HK-2 (cell line): ENCODE results near the gene SCTR.

Source experiments
- DNase-seq: peaks from one replicate; pipeline ENCODE4 v3.0.0-alpha.2; 2018; ENCODE audit not compliant: unreplicated experiment

The SCTR gene

DNA sequence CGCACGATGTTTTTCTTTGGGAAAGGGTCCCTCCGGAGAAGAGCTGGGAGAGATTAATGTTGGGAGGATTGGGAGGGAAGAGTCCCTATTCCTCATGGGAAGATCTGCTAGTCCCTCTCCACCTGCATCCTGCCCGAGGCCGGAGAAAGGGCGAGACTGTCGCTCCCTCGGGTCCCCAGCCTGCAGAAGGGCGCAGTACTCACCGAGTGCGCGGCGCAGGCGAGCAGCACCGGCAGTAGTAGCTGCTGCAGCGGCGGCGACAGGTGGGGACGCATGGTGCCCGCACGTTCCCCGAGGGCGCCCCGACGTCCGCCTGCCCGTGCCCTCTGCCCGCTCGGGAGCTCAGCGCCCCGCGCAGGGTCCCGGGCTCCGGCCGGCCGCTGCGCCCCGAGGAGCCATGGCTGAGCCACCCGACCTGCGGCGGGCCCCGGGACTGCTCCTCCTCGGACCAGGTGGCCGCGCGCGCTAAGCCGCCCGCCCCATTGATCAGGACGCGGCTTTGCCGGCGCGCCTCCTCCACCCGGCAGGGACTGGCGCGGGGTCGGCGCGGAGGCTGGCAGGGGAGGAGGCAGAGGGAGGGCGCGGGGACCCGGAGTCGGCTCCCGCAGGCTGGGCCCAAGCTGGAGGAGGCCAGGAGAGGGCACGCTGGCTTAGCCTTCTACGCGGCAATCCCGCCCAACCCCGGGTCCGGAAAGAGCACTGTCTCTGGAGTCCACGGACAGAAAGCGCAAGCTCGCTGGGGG, at the start of gene SCTR:
TSS of gene SCTR (minus strand) at position 532 of the 743 bp plus-strand sequence. CDS start at position 275, 257 bp downstream.
- DNase-seq, result no peak

DNA sequence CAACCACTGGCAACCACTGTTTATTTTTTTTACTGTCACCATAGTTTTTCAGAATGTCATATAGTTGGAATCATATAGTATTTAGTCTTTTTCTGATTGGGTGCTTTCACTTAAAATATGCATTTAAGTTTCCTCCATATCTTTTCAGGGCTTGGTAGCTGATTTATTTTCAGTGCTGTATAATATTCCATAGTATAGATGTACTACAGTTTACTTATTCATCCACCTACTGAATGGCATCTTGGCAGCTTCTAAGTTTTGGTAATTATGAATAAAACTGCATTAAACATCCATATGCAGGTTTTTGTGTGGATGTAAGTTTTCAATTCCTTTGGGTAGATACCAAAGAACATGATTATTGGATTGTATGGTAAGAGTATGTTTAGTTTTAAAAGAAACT, 43.0 kb upstream of the SCTR start:
- DNase-seq, result no peak

DNA sequence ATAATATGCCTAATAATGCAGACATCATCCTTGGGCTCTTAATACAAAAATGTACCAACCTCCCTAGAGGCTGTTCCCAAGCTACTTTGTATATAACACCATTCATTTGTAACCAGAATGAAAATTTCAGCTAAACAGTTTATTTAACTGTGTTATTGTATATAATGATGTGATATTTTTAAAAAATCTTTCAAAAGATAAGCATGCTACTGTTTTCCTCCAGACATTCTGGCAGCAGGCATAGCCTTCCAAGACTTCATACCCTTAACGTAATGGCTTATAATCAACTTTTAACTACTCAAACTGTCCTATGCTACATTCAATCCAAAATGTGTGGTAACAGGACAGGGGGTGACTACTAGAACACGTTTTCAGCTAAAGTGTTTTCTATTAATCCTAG, 41.2 kb upstream of the SCTR start:
- DNase-seq, result no peak

DNA sequence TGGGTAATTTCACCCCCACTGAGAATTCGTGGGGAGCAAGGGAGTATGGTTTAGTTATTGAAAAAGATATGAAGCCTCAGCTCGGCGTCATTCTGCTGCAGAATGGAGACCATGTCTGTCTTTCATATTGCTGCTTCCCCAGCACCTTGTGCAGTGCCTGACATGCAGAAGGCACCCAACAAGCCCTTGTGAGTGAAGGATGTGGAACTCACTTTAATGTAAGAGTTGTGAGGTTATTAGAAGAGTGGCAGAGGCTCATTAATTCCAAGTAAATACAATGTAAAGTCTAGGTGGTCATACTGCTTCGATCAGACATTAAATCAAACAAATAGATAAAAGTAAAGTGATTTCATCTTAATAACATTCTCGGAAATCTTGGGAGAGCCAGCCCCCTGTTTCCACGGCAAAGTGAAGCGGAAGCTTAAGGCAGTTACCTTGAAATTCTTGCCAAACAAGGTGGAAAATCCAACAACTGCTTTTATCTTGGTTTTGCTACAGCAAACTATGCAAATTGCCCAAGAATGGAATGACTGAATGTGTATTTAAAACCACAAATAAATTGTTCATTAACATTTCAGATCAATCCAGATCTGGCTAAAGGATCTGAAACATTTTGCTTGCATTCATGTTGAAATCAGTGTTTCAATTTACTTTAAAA, 29.5 kb upstream of the SCTR start:
- DNase-seq, result no peak

DNA sequence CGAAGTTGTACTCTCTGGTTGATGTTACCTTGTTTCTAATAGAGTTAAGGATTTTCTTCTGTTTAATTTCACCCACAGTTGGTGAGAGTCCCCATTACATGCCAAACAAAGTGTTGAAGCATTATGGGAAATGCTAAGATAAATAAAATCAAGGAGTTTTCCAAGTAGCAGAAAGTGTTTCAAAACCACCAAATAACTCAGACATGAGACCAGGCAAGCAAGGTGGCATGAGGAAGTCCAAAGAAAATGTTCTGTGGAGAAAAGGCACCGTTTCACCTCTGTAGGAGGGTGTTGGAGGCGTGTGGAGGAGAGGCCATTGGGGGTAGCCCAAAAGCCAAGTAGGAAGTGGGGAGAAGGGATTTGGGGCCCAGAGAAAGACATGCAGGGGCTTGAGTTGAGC, 28.6 kb upstream of the SCTR start:
- DNase-seq, result no peak

DNA sequence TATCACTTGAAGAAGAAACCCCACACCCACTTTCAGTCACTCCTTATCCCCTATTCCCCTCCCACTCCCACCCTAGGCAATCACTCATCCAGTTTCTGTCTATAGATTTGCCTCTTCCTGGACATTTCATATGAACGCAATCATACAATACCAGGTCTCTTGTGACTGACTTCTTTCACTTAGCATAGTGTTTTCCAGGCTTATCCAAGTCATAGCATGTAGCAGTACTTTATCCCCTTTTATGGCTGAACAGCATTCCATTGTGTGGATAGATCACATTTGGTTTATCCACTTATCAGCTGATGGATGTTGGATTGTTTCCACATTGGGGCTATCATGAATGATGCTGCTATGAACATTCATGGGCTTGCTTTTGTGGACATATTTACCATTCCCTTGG, 26.6 kb upstream of the SCTR start:
- no peak for DNase-seq

DNA sequence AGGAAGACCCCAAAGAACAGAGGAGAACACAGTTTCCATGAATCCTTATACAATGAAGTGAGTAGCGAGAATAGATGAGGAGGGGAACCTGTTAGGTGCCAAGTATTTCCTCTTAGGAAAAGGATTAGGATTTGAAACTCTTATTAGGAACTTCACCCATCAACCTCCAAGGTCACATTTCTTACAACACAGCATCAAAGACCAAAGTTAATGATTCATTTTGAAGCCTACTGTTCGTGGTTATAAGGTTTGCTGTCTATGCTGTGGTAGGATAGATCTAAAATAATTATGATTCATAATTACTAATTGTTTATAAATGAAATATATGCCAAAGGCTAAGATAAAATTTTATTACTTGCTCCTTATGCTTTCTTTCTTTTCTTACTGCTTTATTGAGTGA, 26.1 kb upstream of the SCTR start:
- DNase-seq, result no peak

DNA sequence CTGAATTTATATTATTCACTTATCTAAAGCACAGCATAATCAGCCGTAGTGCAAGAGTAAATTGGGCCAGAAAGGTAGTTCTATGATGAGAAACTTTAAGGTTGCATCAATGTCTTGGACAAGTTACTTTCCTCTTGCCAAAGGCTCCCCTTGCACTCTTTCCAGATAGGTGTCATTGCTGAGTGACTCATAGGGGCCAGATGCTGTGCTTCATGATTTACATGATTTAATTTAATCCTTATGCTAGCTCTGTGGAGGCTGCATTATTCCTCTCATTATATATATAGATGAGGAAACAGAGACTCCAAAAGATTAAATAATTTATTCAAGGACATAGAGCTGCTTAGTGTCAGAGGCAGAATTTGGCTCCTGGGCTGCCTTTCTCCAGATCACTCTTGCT, 25.0 kb upstream of the SCTR start:
- no peak for DNase-seq

DNA sequence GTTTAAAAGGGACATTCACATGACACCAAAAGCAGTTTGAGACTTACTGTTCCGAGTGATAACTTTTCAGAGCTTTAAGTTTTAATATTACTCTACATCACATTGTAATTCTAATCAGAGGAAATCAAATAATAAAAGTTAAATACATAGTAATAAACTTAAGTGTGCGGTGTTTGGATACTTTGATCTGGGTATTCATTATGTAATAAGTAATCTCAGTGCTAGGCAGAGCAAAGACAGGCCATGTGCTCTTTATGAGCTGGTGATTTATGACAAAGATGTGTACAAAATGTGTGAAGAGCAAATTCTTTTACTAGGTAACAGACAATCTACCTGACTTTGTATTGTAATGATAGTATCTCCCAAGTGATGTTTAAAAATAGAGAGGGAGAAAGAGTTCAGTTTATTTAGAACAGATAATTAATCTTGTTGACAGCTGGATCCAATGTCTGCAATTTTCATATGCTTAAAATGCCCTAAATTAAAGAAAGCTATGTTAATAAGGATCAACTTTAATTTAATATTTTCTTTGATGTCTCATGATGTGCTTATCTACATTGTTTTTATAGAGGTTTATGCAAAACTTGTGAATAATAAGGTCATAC, 24.3 kb upstream of the SCTR start:
- no peak for DNase-seq

DNA sequence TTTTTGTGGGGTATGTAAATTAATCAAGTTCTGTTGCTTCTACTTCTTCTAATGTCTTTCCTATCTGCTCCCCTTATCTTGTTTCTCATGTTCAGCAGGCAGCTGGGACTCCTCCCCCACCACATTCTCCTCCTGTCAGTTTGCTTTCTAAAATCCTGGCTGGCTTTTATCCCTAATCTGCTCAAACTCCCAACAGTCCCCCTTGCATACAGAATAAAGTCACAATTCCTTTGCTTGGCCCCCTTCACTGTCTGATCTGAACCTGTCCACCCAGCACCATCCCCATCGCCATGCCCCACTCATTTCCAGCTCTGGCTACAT, 22.1 kb upstream of the SCTR start:
- no peak for DNase-seq

DNA sequence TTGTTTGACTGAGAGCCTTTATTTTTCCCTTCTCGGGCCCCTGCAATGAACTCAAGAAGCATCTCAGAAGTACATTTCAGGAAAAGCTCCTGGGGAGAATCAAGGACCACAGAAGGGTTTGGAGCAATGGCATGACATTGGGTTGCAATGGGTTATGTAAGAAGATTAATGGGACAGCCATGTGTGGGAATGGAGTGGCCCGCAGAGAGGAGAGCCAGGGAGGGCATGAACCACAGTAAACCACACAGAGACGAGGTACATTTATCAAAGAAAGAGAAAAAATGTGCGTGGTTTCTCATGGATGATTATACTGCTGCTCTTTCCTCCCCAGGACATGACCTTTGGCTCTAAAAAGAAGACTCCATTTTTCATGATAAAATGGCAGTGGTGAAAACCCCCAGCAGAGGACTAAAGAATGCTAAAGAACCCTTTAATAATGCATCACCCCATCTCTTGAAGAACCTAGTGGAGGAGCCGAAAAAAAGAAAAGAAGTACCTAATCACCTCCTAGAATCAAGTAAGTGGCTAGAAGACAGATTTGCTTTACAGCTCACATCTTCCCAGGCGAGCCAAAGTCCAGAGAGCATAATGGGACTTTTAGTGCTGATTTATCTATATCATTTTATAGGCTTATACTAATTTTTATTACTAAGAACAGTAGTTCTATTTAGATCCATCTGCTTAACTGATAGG, 21.6 kb upstream of the SCTR start:
- peak; percentile 20 for DNase-seq

DNA sequence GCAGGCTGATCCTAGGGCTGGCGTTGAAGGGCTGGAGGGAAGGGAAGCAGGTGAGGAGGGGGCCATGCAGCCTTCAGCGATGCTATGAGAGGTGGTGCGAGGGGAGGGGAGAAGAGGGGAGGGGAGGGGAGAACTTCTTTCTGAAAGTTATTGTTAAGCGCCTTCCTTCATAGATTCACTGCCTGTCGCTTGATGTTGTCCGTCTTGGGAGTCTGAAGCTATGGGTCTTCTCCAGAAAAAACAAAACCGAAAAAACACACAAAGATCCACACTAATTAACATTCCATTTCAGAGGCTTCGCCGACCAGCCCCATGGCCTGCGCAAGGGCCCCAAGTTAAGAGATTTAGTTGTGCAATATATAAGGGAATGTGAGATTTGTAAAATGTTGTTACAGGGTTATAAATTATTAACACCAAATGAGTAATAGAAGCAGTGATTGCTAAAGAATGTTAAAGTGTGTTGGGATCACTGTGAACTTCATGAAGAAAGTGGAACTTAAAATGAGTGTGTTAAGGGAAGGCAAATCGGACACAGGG, 20.7 kb upstream of the SCTR start:
- peak; percentile 39 for DNase-seq

DNA sequence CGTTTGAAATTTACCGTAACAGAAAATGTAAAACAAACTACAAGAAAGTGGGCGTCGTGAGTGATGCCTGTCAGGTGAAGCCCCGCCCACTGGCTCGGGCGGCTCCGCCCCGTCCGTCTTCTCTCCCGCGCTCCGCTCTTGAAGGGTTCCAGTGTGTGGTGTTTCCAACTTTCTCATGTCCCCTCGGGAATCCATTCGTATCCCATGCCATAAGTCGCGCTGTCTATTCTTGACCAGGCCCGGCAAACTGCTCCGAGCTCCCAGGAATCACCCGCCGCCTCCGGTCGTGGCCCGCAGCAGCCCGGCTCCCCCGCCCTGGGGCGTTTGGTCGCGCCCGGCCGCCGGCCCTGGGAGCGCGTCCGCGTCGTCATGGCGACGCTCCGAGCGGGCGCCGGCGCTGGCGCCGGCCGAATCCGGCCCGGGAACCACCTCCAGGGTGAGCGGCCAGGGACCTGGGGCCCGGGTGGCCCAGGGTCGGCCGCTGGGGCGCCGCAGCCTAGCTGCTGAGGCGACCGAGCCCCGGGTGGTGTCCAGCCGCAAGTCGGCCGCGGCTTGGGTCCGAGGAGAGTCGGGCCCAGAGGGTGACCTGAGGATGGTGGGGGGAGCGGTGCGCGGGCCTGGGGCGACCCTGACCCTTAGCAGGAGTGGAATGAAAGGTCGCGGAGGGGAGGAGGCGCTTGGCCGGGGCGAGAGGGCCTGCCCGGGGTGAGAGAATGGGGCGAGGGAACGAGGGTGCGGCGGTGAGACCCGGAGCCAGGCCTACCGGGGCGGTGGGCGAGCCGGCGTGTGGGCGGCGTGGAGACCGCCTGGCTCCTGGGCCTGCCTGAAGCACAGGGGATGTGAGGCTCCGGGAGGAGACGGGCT, 20.0 kb upstream of the SCTR start, which contains the start of gene CFAP221:
TSS of gene CFAP221 (plus strand) at position 375 of the 864 bp plus-strand sequence. CDS start 1,683 bp downstream, outside the sequence.
- DNase-seq, result peak; percentile 81

DNA sequence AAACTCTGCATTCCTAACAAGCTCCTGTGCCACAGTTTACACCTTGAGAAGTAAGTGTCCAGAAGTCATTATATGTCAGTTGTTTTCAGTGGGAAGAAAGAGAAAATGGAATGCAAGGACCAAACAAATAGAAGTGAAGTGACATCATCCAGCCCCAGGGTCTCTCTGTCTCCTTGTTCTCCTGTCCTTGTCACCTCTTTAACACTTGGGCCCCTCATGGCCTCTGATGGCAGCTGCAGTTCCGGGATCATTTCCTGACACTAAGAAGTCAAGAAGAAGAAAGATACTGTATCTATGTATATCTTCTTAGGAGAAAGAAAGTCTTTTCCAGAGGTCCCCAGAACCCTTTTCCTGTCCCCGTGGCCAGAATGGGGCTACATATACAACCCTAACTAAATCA, 17.2 kb upstream of the SCTR start:
- DNase-seq, result no peak

DNA sequence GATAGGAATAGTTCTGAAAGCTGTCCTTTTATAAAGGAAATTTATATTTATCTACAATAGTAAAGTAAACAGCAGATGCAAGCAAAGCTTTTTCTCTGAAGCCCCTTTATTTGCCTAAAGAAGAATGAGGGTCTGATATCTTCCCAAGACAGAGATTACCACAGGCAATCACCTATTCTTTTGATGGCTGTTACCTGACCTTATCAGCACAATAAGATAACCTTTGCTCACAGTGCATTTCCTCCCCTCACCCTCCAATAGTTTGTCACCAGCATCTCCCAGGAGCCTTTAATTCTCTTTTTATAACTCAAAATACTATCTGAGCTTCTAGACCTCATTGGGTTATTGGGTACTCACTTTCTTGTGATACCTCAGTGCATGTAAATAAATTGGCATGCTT, 13.5 kb upstream of the SCTR start:
- DNase-seq, result no peak

DNA sequence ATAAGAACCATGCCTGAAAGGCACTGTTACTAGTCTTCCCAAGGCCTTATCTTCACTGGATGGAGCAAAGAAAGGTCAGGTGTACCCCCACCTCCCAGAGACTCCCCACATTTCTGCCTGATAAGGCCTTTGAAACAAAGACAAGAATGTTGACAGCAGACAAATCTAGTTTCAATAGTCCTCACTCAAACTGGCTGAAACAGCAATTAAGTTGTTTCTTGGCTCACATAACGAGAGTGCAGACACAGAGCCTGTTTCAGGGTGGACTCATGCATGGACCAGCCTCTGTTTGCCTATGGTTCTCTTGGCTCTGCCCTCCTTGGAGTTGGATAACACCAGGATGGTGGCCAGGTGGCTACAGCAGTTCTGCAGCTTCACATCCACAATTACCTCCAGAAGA, 12.4 kb upstream of the SCTR start:
- no peak for DNase-seq

DNA sequence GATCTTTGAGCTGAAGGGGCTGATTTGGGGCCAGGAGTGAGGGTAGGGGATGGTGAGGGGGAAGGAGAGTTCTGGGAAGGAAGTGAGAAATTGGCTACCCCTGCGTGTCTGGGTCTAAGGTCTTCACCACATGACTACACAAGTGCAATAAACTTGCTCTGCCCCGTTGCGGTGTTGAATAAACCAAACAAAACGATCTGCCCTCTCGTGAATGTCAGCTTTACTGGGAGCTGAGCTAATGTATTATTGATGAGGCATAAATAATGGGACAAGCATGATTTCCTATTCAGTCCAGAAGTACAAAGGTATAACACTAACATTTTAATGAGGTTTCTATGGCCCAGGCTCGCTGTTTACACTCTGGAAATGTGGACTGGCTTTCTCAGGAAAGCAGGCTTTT, 11.9 kb upstream of the SCTR start:
- DNase-seq, result no peak

DNA sequence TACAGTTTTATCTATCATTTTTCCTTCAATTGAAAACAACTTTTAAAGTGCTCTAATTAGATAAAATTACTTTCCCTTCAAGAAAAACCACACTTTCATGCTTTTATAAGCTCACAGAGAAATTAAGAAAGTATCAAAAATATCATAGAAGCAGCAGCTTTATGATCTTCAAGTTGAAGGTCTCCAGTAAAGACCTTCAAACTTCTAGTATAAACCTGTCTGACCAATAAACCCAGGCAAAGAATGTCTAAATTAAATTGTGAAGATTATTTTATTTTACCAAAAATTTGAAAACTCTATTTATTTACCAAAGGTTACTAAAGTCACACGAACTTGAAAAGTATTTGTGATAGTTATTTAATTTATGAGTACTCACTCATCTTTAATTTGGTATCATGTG, 9.3 kb upstream of the SCTR start:
- DNase-seq, result no peak

DNA sequence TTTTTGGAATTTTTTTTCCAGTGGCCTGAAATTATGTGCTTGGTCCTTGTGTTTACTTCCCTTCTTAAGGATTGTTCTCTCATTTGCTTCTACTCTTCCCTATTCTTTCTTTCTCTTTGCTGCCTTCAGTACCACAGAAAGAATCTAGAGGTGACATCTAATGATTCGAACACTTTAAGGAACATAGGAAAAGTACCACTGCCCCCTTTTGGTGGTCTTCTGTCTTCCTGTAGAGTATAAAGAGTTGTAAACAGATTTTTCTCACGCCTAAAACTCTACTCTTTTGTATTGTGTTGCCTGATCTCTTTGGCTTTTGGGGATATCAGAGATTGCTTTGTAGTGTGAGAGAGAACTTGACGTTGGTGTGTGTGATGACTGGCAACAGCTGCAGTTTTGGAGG, 7.0 kb upstream of the SCTR start:
- no peak for DNase-seq

DNA sequence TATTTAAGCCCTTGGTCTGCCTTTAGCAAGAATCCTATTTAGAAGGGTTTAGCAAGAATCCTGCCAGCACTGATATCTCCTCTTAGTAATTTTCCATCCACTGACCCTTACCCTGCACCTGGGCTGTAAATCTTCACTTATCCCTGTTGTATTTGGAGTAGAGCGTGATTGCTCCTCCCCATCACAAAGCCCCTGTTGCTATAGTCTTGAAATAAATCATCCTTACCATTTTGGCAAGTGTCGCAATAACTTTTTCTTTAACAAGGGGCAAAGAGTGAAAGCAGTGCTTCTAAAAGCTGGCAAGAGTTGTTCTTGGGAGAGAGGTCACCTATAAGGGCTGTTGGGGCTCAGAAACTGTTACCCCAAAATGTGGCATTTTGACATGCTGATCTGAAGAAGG, 3.7 kb upstream of the SCTR start:
- no peak for DNase-seq

DNA sequence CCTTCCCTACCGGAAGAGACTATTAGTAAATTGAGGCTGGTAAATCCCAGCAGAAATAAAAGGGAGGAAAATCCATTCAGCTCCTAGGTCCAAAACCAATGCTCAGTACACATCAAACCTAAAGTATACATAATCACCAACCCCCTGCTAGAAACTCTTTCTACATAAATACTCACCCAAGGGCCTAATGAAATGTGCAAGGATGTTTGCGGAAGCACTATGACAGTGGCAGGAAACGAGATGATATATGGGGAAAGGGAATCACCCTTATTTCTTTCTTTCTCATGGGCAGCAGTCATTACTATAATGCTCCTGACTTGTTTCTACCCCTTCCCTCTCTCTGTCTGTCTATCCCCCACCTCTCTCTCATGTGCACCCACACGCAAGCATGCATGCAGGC, 1.3 kb upstream of the SCTR start:
- no peak for DNase-seq
